ENCODE measurements around the gene MAPKBP1.

GRCh38 chr15:41779662-41780157, 5.4 kb downstream of the MAPKBP1 start:
- TF ChIP-seq EZH2 (IDR thresholded peaks at IDR 0.05; ENCODE audit: borderline replicate concordance, low read depth, low read length, poor library complexity, severe bottlenecking) (no peak), CTCF (conservative IDR thresholded peaks at IDR 0.05; ENCODE audit: low read depth, low read length) (no peak)

Measured in A673 (cell line).